Measurements from ENCODE around the gene DENND2A. TPM values are rescaled to one million over a fixed set of nuclear protein-coding genes. Genes with fewer than 3 reads are reported as not detected.

The DENND2A gene
- total and polyA plus RNA-seq, 2 donors (not counting 1 experiment from before 2014, with no cell fraction given): 30.6 to 39.0 TPM

DNA sequence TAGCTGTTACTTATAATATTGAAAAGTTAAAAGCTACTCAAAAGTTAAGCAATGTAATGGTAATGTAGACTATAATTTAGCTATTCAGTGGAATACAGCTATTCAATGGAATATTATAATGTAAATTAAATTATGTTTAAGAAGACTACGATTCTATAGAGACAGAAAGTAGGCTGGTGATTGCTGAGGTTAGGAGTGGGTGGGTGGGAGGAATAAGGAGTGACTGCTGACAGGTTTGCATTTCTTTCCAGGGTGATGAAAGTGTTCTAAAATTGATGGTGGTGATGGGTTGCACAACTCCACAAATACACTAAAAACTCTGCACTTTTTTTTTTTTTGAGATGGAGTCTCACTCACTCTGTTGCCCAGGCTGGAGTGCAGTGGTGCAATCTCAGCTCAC is 21.4 kb downstream of the DENND2A start:
- no peak overlapping the region for H2AFZ ChIP-seq (ENCODE audit: low read length)
- H3K9me3 ChIP-seq (ENCODE audit: control insufficient read depth, insufficient read depth, low read depth, low read length): no peaks in the 10 kb centered on the region
- no peak for DNase-seq (ENCODE audit: low read depth in 2 of 2)
- no peak overlapping the region for H3K4me3 ChIP-seq (replicated peaks in 1 of 4; ENCODE audit: control extremely low read depth in 1 of 4, insufficient read depth in 1 of 4, low read depth in 3 of 4, low read length in 4 of 4)
- H3K79me2 ChIP-seq (ENCODE audit: control insufficient read depth, insufficient read depth, low read length): no peaks in the 10 kb centered on the region
- H4K20me1 ChIP-seq (ENCODE audit: control insufficient read depth, extremely low read depth, insufficient read depth, low read length): no peaks in the 10 kb centered on the region
- TF ChIP-seq CTCF (conservative IDR thresholded peaks at IDR 0.05 in 1 of 2, IDR thresholded peaks at IDR 0.05 in 1 of 2; ENCODE audit: low read depth in 1 of 2, low read length in 2 of 2): no peak
- no peak for TF ChIP-seq EZH2 (IDR thresholded peaks at IDR 0.05; ENCODE audit: low read length, missing control alignments)
- H3K4me1 ChIP-seq (ENCODE audit: control insufficient read depth, extremely low read depth, insufficient read depth, low read length): peaks cover 11% of the 10 kb centered on the region
- no peaks in the 10 kb centered on the region for H3K27me3 ChIP-seq (ENCODE audit: control insufficient read depth, insufficient read depth, low read length)
- no peaks in the 10 kb centered on the region for H3K36me3 ChIP-seq (ENCODE audit: control insufficient read depth, insufficient read depth, low read length)
- no peak overlapping the region for H3K9ac ChIP-seq (ENCODE audit: insufficient read depth, low read length)
- H3K4me2 ChIP-seq (ENCODE audit: extremely low read depth, insufficient read depth, low read length): no peak overlapping the region
- H3K27ac ChIP-seq (ENCODE audit: insufficient read depth, low read length): no peak overlapping the region

- TF ChIP-seq CTCF (conservative IDR thresholded peaks at IDR 0.05 in 1 of 2, IDR thresholded peaks at IDR 0.05 in 1 of 2; ENCODE audit: low read depth in 1 of 2, low read length in 2 of 2) (no peak), EZH2 (IDR thresholded peaks at IDR 0.05; ENCODE audit: low read length, missing control alignments) (no peak)
- Histone ChIP-seq H3K79me2 (ENCODE audit: control insufficient read depth, insufficient read depth, low read length) (no peaks in the 10 kb centered on the region), H2AFZ (ENCODE audit: low read length) (no peak overlapping the region), H3K36me3 (ENCODE audit: control insufficient read depth, insufficient read depth, low read length) (no peaks in the 10 kb centered on the region), H4K20me1 (ENCODE audit: control insufficient read depth, extremely low read depth, insufficient read depth, low read length) (no peaks in the 10 kb centered on the region), H3K27me3 (ENCODE audit: control insufficient read depth, insufficient read depth, low read length) (no peaks in the 10 kb centered on the region), H3K4me1 (ENCODE audit: control insufficient read depth, extremely low read depth, insufficient read depth, low read length) (peaks cover 9% of the 10 kb centered on the region), H3K27ac (ENCODE audit: insufficient read depth, low read length) (no peak overlapping the region), H3K4me2 (ENCODE audit: extremely low read depth, insufficient read depth, low read length) (no peak overlapping the region), H3K9me3 (ENCODE audit: control insufficient read depth, insufficient read depth, low read depth, low read length) (no peaks in the 10 kb centered on the region), H3K9ac (ENCODE audit: insufficient read depth, low read length) (no peak overlapping the region), H3K4me3 (replicated peaks in 1 of 4; ENCODE audit: control extremely low read depth in 1 of 4, insufficient read depth in 1 of 4, low read depth in 3 of 4, low read length in 4 of 4) (no peak overlapping the region)
- DNase-seq (ENCODE audit: low read depth in 2 of 2): no peak
These were observed 22.3 kb downstream of the DENND2A start for GRCh38 chr7:140618306-140618705.

DNA sequence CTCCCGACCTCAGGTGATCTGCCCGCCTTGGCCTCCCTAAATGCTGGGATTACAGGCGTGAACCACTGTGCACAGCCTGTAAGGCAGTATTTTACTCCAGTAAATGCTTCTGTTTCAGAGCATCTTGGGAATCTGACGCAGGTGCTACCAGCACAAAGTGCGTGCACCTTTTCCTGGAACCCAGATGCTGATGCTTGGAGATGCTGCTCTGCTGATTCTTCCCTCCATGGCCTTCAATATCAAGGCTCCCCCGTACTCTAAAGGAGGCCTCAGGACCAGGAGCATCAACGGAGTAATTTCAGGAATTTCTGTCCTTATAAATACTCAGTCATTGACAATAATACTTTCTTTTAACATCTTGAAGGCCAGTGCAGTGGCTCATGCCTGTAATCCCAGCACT is 23.5 kb downstream of the DENND2A start:
- H4K20me1 ChIP-seq (ENCODE audit: control insufficient read depth, extremely low read depth, insufficient read depth, low read length): no peaks in the 10 kb centered on the region

More for the DNA sequence above, 23.5 kb downstream of the DENND2A start:
- no peaks in the 10 kb centered on the region for H3K9me3 ChIP-seq (ENCODE audit: control insufficient read depth, insufficient read depth, low read depth, low read length)
- H3K36me3 ChIP-seq (ENCODE audit: control insufficient read depth, insufficient read depth, low read length): no peaks in the 10 kb centered on the region
- no peaks in the 10 kb centered on the region for H3K79me2 ChIP-seq (ENCODE audit: control insufficient read depth, insufficient read depth, low read length)
- H3K27ac ChIP-seq (ENCODE audit: insufficient read depth, low read length): no peak overlapping the region
- peaks cover 5% of the 10 kb centered on the region for H3K4me1 ChIP-seq (ENCODE audit: control insufficient read depth, extremely low read depth, insufficient read depth, low read length)
- no peak for TF ChIP-seq CTCF (conservative IDR thresholded peaks at IDR 0.05 in 1 of 2, IDR thresholded peaks at IDR 0.05 in 1 of 2; ENCODE audit: low read depth in 1 of 2, low read length in 2 of 2)
- H2AFZ ChIP-seq (ENCODE audit: low read length): no peak overlapping the region
- H3K4me3 ChIP-seq (replicated peaks in 1 of 4; ENCODE audit: control extremely low read depth in 1 of 4, insufficient read depth in 1 of 4, low read depth in 3 of 4, low read length in 4 of 4): no peak overlapping the region
- H3K9ac ChIP-seq (ENCODE audit: insufficient read depth, low read length): no peak overlapping the region
- DNase-seq (ENCODE audit: low read depth in 2 of 2): no peak
- no peak overlapping the region for H3K4me2 ChIP-seq (ENCODE audit: extremely low read depth, insufficient read depth, low read length)
- no peaks in the 10 kb centered on the region for H3K27me3 ChIP-seq (ENCODE audit: control insufficient read depth, insufficient read depth, low read length)

Data from fibroblast of lung (primary cell).